K562 (cell line): ENCODE data around the gene MINK1. TPM values are rescaled to one million over a fixed set of nuclear protein-coding genes. Genes with fewer than 3 reads are reported as not detected.

Experiments
- ATAC-seq: fragments of 200-7000 bp; cut with Tn5 transposase; 3 replicates; pipeline ENCODE4 v1.9.1; 2020; ENCODE audit warnings: moderate library complexity
- BruUV-seq: library from RNA; stranded (reverse); fragments of 400-500 nt; replicated peaks from 2 replicates; lab custom pipeline; 2021; lab: Mats Ljungman, UMichigan
- CTCF ChIA-PET: fragments of 300-600 bp; formaldehyde crosslinking; extraction: SDS; loops from one replicate; lab custom pipeline; 2021; ENCODE audit warnings: low intra/inter-chr PET ratio; lab: Yijun Ruan, JAX
- POLR2A ChIA-PET: fragments of 300-600, 350-650 bp; sonication (Branson Sonifier 250); formaldehyde crosslinking; extraction: SDS; loops from one replicate; lab custom pipeline; 2021; ENCODE audit warnings: antibody characterized with exemption, inconsistent platforms; lab: Yijun Ruan, JAX
- DNase-seq, 4 experiments: peaks; one replicate each; pipeline versions ENCODE4 v3.0.0 to v3.0.0-alpha.2; 2011 to 2018; ENCODE audit warnings: low spot score in 3 of 4, mixed read lengths in 3 of 4; ENCODE audit errors: extremely low read depth in 1 of 4
- FAIRE-seq: peaks from 2 replicates; lab custom pipeline; 2011; peaks lifted over from hg19 to GRCh38; lab: Jason Lieb, UNC
- H2AFZ ChIP-seq: 2 replicates; pipeline ENCODE4 v1.6.0; 2011; ENCODE audit warnings: low read depth, low read length, control low read depth, inconsistent platforms
- H3K27ac ChIP-seq: fragments of 200-600 bp; 3 replicates; pipeline ENCODE4 v1.8.0; 2011; ENCODE audit warnings: low read depth, mild to moderate bottlenecking, control low read depth, inconsistent platforms, low read length, moderate library complexity, mixed read lengths; ENCODE audit errors: extremely low read depth
- H3K27me3 ChIP-seq, 2 experiments: fragments of 300-600 bp in 1 of 2; 2 replicates in 1 of 2; 3 replicates in 1 of 2; pipeline versions ENCODE4 v1.6.0 to v1.8.0; 2011; ENCODE audit warnings: inconsistent platforms in 2 of 2, low read length in 2 of 2, mild to moderate bottlenecking in 1 of 2, mixed read lengths in 1 of 2, moderate library complexity in 1 of 2; ENCODE audit not compliant: control insufficient read depth in 2 of 2, insufficient read depth in 2 of 2
- H3K36me3 ChIP-seq: fragments of 300-600 bp; 3 replicates; pipeline ENCODE4 v1.8.0; 2011; ENCODE audit warnings: mild to moderate bottlenecking, low read length, inconsistent platforms; ENCODE audit not compliant: control insufficient read depth, insufficient read depth
- H3K4me1 ChIP-seq, 2 experiments: fragments of 200-600 bp in 1 of 2; replicated peaks in 1 of 2; 2 replicates in 1 of 2; 3 replicates in 1 of 2; pipeline versions ENCODE4 v1.5.1 to v1.8.0; 2011; ENCODE audit warnings: inconsistent platforms in 2 of 2, low read length in 2 of 2, mild to moderate bottlenecking in 1 of 2, mixed read lengths in 1 of 2, moderate library complexity in 1 of 2; ENCODE audit not compliant: control insufficient read depth in 2 of 2, insufficient read depth in 2 of 2
- H3K4me2 ChIP-seq: 2 replicates; pipeline ENCODE4 v1.6.1; 2011; ENCODE audit warnings: low read length, control low read depth, inconsistent platforms, mixed read lengths; ENCODE audit not compliant: insufficient read depth
- H3K4me3 ChIP-seq: fragments of 200-600 bp; sonication (generic), shearing (Covaris generic); 2 replicates; pipeline ENCODE4 v1.5.1; 2016; ENCODE audit warnings: control low read depth, inconsistent platforms
- H3K79me2 ChIP-seq: fragments of 200-600 bp; 3 replicates; pipeline ENCODE4 v1.8.0; 2011; ENCODE audit warnings: low read length, inconsistent platforms; ENCODE audit not compliant: control insufficient read depth, insufficient read depth
- H3K9ac ChIP-seq, 2 experiments: 2 replicates each; pipeline versions ENCODE4 v1.6.0 to v1.6.1; 2011; ENCODE audit warnings: low read depth in 2 of 2, low read length in 2 of 2, control low read depth in 1 of 2, inconsistent platforms in 1 of 2, mild to moderate bottlenecking in 1 of 2, mixed read lengths in 1 of 2; ENCODE audit not compliant: insufficient read depth in 1 of 2
- H3K9me1 ChIP-seq: one replicate; pipeline ENCODE4 v1.6.0; 2011; ENCODE audit warnings: inconsistent platforms, mild to moderate bottlenecking, low read length, moderate library complexity; ENCODE audit not compliant: control insufficient read depth, insufficient read depth
- H3K9me3 ChIP-seq: replicated peaks from 2 replicates; pipeline ENCODE4 v1.5.1; 2011; ENCODE audit warnings: low read depth, low read length, inconsistent platforms; ENCODE audit not compliant: control insufficient read depth, insufficient read depth
- H4K20me1 ChIP-seq: replicated peaks from 2 replicates; pipeline ENCODE4 v1.6.1; 2011; ENCODE audit warnings: low read length, inconsistent platforms, mixed read lengths; ENCODE audit not compliant: control insufficient read depth, insufficient read depth
- HDAC1 ChIP-seq, 2 experiments: fragments of 450-650 bp; IDR thresholded peaks; 2 replicates each; pipeline ENCODE4 v1.6.1; 2016 to 2017; ENCODE audit warnings: inconsistent platforms in 1 of 2, mild to moderate bottlenecking in 1 of 2, moderate library complexity in 1 of 2
- HDAC8 ChIP-seq: fragments of 450-650 bp; IDR thresholded peaks from 2 replicates; pipeline ENCODE4 v1.6.1; 2016; ENCODE audit warnings: mild to moderate bottlenecking, missing genetic modification characterization, moderate library complexity, missing compliant biosample characterization
- RBM34 ChIP-seq: fragments of 200-400 bp; formaldehyde crosslinking; IDR thresholded peaks from 2 replicates; pipeline ENCODE4 v1.6.1; 2018; ENCODE audit warnings: low read length, borderline replicate concordance; ENCODE audit not compliant: insufficient read depth
- TOE1 ChIP-seq, 2 experiments: fragments of 450-650 bp in 1 of 2; sonication (generic) in 1 of 2; formaldehyde crosslinking in 1 of 2; IDR thresholded peaks; 2 replicates each; pipeline versions ENCODE4 v1.7.1 to v1.8.0; 2016 to 2022; ENCODE audit warnings: borderline replicate concordance in 2 of 2, mild to moderate bottlenecking in 2 of 2, antibody characterized with exemption in 1 of 2, inconsistent platforms in 1 of 2, low read depth in 1 of 2, missing genetic modification reagents in 1 of 2, moderate library complexity in 1 of 2
- ZNF324 ChIP-seq: fragments of 250-450 bp; sonication (Bioruptor Pico); IDR thresholded peaks from 2 replicates; pipeline ENCODE4 v1.4.0; 2020; ENCODE audit warnings: mild to moderate bottlenecking
- ZNF431 ChIP-seq: sonication (generic); formaldehyde crosslinking; IDR thresholded peaks from 2 replicates; pipeline ENCODE4 v1.8.0; 2022; ENCODE audit warnings: mild to moderate bottlenecking, missing genetic modification reagents
- ZNF695 ChIP-seq: fragments of 450-650 bp; formaldehyde crosslinking; IDR thresholded peaks from 2 replicates; pipeline ENCODE4 v1.4.0; 2020; ENCODE audit warnings: mild to moderate bottlenecking, moderate library complexity
- WGBS: fragments of 100-300 bp; shearing (Covaris generic); methylation state at CpG from one replicate; pipeline ENCODE4 v1.1.6; 2016; ENCODE audit warnings: low coverage, mixed read lengths; ENCODE audit not compliant: insufficient coverage; ENCODE audit errors: missing lambda C conversion rate; 5-methylcytosine and 5-hydroxymethylcytosine counted together
- in situ Hi-C: fragments of 300-500 bp; cut with MboI; formaldehyde crosslinking; loops from 4 replicates; pipeline ENCODE4 v1.15.0; 2018; ENCODE audit warnings: inconsistent platforms, mixed read lengths
- intact Hi-C: fragments of 100-400 bp; cut with micrococcal nuclease; formaldehyde crosslinking; loops from 2 replicates; pipeline ENCODE4 v1.14.2; 2022
- polyA plus RNA-seq, 8 experiments: library from polyadenylated mRNA; depleted of rRNA in 4 of 8; stranded (reverse) in 5 of 8; unstranded in 3 of 8; fragments of >200 nt; fragmentation: Nextera tagmentation in 2 of 8; fragmentation: Illumina TruSeq in 1 of 8; extraction: Ambion mirVana in 2 of 8; extraction: Trizol in 1 of 8; gene quantifications; 2 replicates each; pipeline versions ENCODE4 v1.2.1 to v1.2.3, GENCODE V29; 2011 to 2014; ENCODE audit warnings: inconsistent platforms in 1 of 8, missing spikeins in 1 of 8
- total RNA-seq, 7 experiments: library from RNA; depleted of rRNA in 6 of 7; stranded (reverse); fragments of >200 nt in 6 of 7; fragmentation: Illumina TruSeq in 2 of 7; extraction: Trizol in 2 of 7; gene quantifications; 2 replicates each; pipeline versions ENCODE4 v1.2.1 to v1.2.3, GENCODE V29; 2011 to 2021; ENCODE audit warnings: low replicate concordance in 1 of 7
- TF ChIP-seq, protein P1 (sequence below): sonication (generic); formaldehyde crosslinking; IDR thresholded peaks from 2 replicates; pipeline ENCODE4 v1.8.0; 2022; ENCODE audit warnings: mild to moderate bottlenecking, missing genetic modification reagents
- TF ChIP-seq, protein P2 (sequence below): fragments of 250-450 bp; sonication (Bioruptor Pico); IDR thresholded peaks from 2 replicates; pipeline ENCODE4 v1.5.0; 2022; ENCODE audit warnings: mild to moderate bottlenecking

Gene MINK1
- total and polyA plus RNA-seq, 9 of the 15 experiments (the other 6 are each of a cell fraction or from before 2014, with no cell fraction given) = 0.11 to 54.2 (median 14.9) TPM

DNA sequence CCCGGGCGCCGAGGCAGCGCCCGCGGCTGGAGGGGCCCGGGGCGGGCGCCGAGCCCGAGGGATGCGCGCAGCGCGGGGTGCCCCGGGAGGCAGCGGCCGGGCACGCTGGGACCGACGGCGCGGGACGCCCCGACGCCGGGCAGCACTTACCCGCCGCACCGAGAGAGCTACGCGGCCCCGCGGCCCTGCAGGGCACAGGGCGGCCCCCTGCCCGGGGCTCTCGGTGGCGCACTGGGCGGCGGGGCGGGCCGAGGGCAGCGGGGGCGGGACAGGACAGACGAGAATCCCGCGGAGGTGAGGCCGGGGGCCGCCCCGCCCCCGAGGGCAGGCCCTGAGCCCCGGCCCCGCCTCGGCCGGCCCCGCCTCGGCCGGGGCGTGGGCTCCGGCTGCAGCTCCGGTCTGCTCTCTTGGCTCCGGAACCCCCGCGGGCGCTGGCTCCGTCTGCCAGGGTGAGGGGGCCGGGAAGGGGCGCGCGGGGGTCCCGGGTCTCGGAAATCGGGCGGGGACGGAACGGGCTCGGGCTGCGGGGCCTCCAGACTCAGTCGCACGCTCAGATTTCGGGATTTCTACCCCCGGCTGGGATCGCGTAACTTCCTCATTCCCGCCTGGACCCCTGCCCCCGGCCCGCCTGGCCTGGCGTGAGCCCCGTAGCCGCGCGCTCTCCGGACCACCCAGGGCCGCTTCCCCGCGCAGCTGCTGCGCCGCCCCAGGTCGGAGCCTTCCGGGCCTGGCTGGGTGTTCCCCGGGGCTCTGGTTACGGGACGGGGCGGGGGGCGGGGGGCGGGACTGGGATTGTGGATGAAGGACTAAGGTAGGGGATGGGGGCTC is 26.1 kb upstream of the MINK1 start, which contains the start of gene PLD2 (continued):
- no peak for TF ChIP-seq ZNF431 (CRISPR knock-in tag)
- TF ChIP-seq, protein P1, sequence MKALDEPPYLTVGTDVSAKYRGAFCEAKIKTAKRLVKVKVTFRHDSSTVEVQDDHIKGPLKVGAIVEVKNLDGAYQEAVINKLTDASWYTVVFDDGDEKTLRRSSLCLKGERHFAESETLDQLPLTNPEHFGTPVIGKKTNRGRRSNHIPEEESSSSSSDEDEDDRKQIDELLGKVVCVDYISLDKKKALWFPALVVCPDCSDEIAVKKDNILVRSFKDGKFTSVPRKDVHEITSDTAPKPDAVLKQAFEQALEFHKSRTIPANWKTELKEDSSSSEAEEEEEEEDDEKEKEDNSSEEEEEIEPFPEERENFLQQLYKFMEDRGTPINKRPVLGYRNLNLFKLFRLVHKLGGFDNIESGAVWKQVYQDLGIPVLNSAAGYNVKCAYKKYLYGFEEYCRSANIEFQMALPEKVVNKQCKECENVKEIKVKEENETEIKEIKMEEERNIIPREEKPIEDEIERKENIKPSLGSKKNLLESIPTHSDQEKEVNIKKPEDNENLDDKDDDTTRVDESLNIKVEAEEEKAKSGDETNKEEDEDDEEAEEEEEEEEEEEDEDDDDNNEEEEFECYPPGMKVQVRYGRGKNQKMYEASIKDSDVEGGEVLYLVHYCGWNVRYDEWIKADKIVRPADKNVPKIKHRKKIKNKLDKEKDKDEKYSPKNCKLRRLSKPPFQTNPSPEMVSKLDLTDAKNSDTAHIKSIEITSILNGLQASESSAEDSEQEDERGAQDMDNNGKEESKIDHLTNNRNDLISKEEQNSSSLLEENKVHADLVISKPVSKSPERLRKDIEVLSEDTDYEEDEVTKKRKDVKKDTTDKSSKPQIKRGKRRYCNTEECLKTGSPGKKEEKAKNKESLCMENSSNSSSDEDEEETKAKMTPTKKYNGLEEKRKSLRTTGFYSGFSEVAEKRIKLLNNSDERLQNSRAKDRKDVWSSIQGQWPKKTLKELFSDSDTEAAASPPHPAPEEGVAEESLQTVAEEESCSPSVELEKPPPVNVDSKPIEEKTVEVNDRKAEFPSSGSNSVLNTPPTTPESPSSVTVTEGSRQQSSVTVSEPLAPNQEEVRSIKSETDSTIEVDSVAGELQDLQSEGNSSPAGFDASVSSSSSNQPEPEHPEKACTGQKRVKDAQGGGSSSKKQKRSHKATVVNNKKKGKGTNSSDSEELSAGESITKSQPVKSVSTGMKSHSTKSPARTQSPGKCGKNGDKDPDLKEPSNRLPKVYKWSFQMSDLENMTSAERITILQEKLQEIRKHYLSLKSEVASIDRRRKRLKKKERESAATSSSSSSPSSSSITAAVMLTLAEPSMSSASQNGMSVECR (CRISPR knock-in tag) = no peak

DNA sequence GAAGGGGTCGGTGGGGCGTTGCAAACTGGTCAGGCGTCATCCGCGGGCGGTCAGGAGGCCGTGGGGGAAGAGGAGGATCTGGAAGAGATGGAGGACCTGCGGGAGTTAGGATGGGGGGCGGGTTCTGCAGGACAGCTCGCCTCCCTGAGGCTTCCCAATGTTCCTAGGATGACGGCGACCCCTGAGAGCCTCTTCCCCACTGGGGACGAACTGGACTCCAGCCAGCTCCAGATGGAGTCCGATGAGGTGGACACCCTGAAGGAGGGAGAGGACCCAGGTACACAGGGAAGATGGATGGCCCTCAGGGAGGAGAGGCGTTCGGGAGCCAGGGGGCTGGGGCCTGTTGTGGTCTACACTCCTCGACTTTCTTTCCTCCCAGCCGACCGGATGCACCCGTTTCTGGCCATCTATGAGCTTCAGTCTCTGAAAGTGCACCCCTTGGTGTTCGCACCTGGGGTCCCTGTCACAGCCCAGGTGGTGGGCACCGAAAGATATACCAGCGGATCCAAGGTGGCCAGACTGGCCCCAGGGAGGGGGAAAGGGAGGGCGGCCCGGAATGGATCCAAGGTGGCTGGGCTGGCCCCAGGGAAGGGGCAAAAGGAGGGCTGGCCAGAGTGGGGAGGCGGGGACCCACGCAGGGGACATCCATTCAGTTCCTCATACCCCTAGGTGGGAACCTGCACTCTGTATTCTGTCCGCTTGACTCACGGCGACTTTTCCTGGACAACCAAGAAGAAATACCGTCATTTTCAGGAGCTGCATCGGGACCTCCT is 25.3 kb upstream of the MINK1 start:
- Histone ChIP-seq H3K27ac (no peak overlapping the region), H4K20me1 (no peaks in the 10 kb centered on the region; the same call in 1 of the 2 replicates), H3K79me2 (no peaks in the 10 kb centered on the region), H3K36me3 (no peaks in the 10 kb centered on the region), H3K4me2 (no peak overlapping the region), H2AFZ (no peak overlapping the region), H3K4me3 (peak overlapping the region; percentile 52), H3K9me1 (no peaks in the 10 kb centered on the region), H3K27me3 (no peaks in the 10 kb centered on the region), H3K9me3 (no peaks in the 10 kb centered on the region), H3K4me1 (peaks cover 3 to 22% of the 10 kb centered on the region in 2 experiments; a peak in 3 of 5 replicates), H3K9ac (peak overlapping the region in 1 of 2 experiments; percentile 65; a peak in 2 of 4 replicates)
- no TSS peak for BruUV-seq
- CTCF ChIA-PET = no interaction called here
- POLR2A ChIA-PET = interaction anchor here (0.6 kb wide), 1 partner anchor 105 kb away, joined by 4 read pairs; no protein-coding TSS in a partner anchor
- DNase-seq = no peak
- ATAC-seq = no peak
- FAIRE-seq = no peak
- in situ Hi-C loops = no loop called here
- WGBS = 26% methylated on average over 15 of the region's 32 CpGs
- intact Hi-C loops = no loop called here
- TF ChIP-seq TOE1 (IDR thresholded peaks at IDR 0.05; ENCODE audit: borderline replicate concordance) (no peak), TOE1 (CRISPR knock-in tag; IDR thresholded peaks at IDR 0.05; ENCODE audit: borderline replicate concordance, low read depth) (no peak), ZNF324 (CRISPR knock-in tag) (no peak), HDAC8 (tag) (no peak), HDAC1 (IDR thresholded peaks at IDR 0.05) (no peak), ZNF695 (CRISPR knock-in tag) (no peak), RBM34 (no peak)
- TF ChIP-seq, protein P2, sequence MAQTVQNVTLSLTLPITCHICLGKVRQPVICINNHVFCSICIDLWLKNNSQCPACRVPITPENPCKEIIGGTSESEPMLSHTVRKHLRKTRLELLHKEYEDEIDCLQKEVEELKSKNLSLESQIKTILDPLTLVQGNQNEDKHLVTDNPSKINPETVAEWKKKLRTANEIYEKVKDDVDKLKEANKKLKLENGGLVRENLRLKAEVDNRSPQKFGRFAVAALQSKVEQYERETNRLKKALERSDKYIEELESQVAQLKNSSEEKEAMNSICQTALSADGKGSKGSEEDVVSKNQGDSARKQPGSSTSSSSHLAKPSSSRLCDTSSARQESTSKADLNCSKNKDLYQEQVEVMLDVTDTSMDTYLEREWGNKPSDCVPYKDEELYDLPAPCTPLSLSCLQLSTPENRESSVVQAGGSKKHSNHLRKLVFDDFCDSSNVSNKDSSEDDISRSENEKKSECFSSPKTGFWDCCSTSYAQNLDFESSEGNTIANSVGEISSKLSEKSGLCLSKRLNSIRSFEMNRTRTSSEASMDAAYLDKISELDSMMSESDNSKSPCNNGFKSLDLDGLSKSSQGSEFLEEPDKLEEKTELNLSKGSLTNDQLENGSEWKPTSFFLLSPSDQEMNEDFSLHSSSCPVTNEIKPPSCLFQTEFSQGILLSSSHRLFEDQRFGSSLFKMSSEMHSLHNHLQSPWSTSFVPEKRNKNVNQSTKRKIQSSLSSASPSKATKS (CRISPR knock-in tag) = no peak
